OCI-LY3 (cell line): ENCODE data around the gene ZNF277.

Source experiments
- CTCF ChIP-seq: fragments of 200-600, 300-600 bp; sonication (generic); IDR thresholded peaks from 2 replicates; pipeline ENCODE4 v1.5.1; 2014; ENCODE audit warnings: antibody characterized with exemption, low read length, low read depth
- EZH2phosphoT487 ChIP-seq: fragments of 200-600 bp; shearing (Covaris generic); IDR thresholded peaks from 2 replicates; pipeline ENCODE4 v1.6.1; 2018; ENCODE audit warnings: antibody characterized with exemption, mixed run types, low read depth

GRCh38 chr7:112334366-112334765 is 127.9 kb downstream of the ZNF277 start:
- TF ChIP-seq CTCF (no peak), EZH2phosphoT487 (no peak)
